Measurements from ENCODE around the gene NRL.

NRL gene

GRCh38 chr14:24114532-24115421 lies at the start of gene NRL, which contains the start of gene DCAF11:
TSS of gene NRL (minus strand) at chr14:24114949. CDS start at chr14:24082848, 32,101 bp downstream.
TSS of gene DCAF11 (plus strand) at chr14:24114777. CDS start at chr14:24115595, 818 bp downstream.
- peak; percentile 100 for DNase-seq

- no peak for DNase-seq
Observed at GRCh38 chr14:24162093-24162492, 47.3 kb upstream of the NRL start.

GRCh38 chr14:24160850-24161804 lies 46.4 kb upstream of the NRL start, which contains the start of gene IRF9:
TSS of gene IRF9 (plus strand) at chr14:24161265. CDS start at chr14:24162145, 880 bp downstream.
- peak; percentile 98 for DNase-seq

- no peak for DNase-seq
Observed at GRCh38 chr14:24160499-24160849, 45.7 kb upstream of the NRL start.

- no peak for DNase-seq
Observed at GRCh38 chr14:24159777-24160498, 45.2 kb upstream of the NRL start.

GRCh38 chr14:24157331-24157730 lies 42.6 kb upstream of the NRL start:
- DNase-seq, result no peak

- no peak for DNase-seq
Observed at GRCh38 chr14:24156840-24157239, 42.1 kb upstream of the NRL start.

- no peak for DNase-seq
Observed at GRCh38 chr14:24155100-24155499, 40.4 kb upstream of the NRL start.

- no peak for DNase-seq
Observed at GRCh38 chr14:24151404-24152080, 36.8 kb upstream of the NRL start.

- no peak for DNase-seq
Observed at GRCh38 chr14:24150993-24151392, 36.2 kb upstream of the NRL start.

GRCh38 chr14:24150567-24150966 lies 35.8 kb upstream of the NRL start:
- no peak for DNase-seq

- no peak for DNase-seq
Observed at GRCh38 chr14:24150061-24150460, 35.3 kb upstream of the NRL start.

GRCh38 chr14:24149302-24149969 lies 34.7 kb upstream of the NRL start:
- no peak for DNase-seq

GRCh38 chr14:24147761-24148428 lies 33.1 kb upstream of the NRL start:
- DNase-seq, result no peak

- peak; percentile 99 for DNase-seq
Observed at GRCh38 chr14:24146978-24147760, 32.4 kb upstream of the NRL start, which contains the start of gene RNF31. TSS of gene RNF31 (plus strand) at chr14:24147498. CDS start at chr14:24147699, 201 bp downstream.

- peak; percentile 94 for DNase-seq
Observed at GRCh38 chr14:24146453-24146977, 31.8 kb upstream of the NRL start, which contains the start of gene PSME2. TSS of gene PSME2 (minus strand) at chr14:24146610. CDS start at chr14:24146581, 29 bp downstream.

GRCh38 chr14:24145690-24146452 lies 31.1 kb upstream of the NRL start:
- DNase-seq, result no peak

- DNase-seq, result no peak
Observed at GRCh38 chr14:24145219-24145618, 30.5 kb upstream of the NRL start.

- no peak for DNase-seq
Observed at GRCh38 chr14:24144451-24144850, 29.7 kb upstream of the NRL start.

Measured in hematopoietic multipotent progenitor cell treated with erythropoietin and hydrocortisone succinate and interleukin-3 and kit ligand, for 8 days (in vitro differentiated cells).